GM12878 (cell line): ENCODE results near the gene COPS3. TPM values are rescaled to one million over a fixed set of nuclear protein-coding genes. Genes with fewer than 3 reads are reported as not detected.

Source experiments
- ATAC-seq: fragments of 200-7000 bp; cut with Tn5 transposase; 3 replicates; pipeline ENCODE4 v1.9.1; 2020; ENCODE audit warnings: mild to moderate bottlenecking, moderate library complexity
- BruUV-seq: library from RNA; stranded (reverse); fragments of 400-500 nt; replicated peaks from 2 replicates; lab custom pipeline; 2021; lab: Mats Ljungman, UMichigan
- CTCF ChIA-PET: fragments of 300-600 bp; sonication (Branson Sonifier 250); formaldehyde crosslinking; extraction: SDS; loops from one replicate; lab custom pipeline; 2021; ENCODE audit warnings: inconsistent platforms; lab: Yijun Ruan, JAX
- POLR2A ChIA-PET: fragments of 350-600 bp; formaldehyde crosslinking; extraction: SDS; loops from one replicate; lab custom pipeline; 2021; ENCODE audit warnings: inconsistent platforms; lab: Charles Lee
- RAD21 ChIA-PET: fragments of 300-600 bp; sonication (Branson Sonifier 250); formaldehyde crosslinking; loops from one replicate; lab custom pipeline; 2023; ENCODE audit warnings: antibody characterized with exemption; ENCODE audit not compliant: unreplicated experiment; lab: Charles Lee
- SMC1A ChIA-PET: fragments of 300-600 bp; sonication (Branson Sonifier 250); formaldehyde crosslinking; loops from one replicate; lab custom pipeline; 2023; ENCODE audit not compliant: unreplicated experiment, uncharacterized antibody; lab: Charles Lee
- DNase-seq: peaks from one replicate; pipeline ENCODE4 v3.0.0-alpha.2; 2011; ENCODE audit warnings: low read depth, low spot score
- FAIRE-seq: peaks from 3 replicates; lab custom pipeline; 2011; peaks lifted over from hg19 to GRCh38; lab: Jason Lieb, UNC
- H2AFZ ChIP-seq: 2 replicates; pipeline ENCODE4 v1.6.0; 2011; ENCODE audit warnings: low read depth, low read length, control low read depth; ENCODE audit not compliant: control insufficient read depth
- H3K27ac ChIP-seq: 2 replicates; pipeline ENCODE4 v1.5.1; 2011; ENCODE audit warnings: control low read depth; ENCODE audit not compliant: control insufficient read depth, insufficient read depth
- H3K27me3 ChIP-seq, 2 experiments: replicated peaks in 1 of 2; 2 replicates each; pipeline versions ENCODE4 v1.6.0 to v1.6.1; 2011; ENCODE audit warnings: low read length in 1 of 2; ENCODE audit not compliant: control insufficient read depth in 2 of 2, insufficient read depth in 2 of 2
- H3K36me3 ChIP-seq, 2 experiments: 2 replicates each; pipeline ENCODE4 v1.5.1; 2011; ENCODE audit warnings: low read length in 1 of 2; ENCODE audit not compliant: control insufficient read depth in 2 of 2, insufficient read depth in 2 of 2
- H3K4me1 ChIP-seq: 2 replicates; pipeline ENCODE4 v1.6.1; 2011; ENCODE audit warnings: mild to moderate bottlenecking, low read length, moderate library complexity, mixed read lengths; ENCODE audit not compliant: control insufficient read depth, insufficient read depth
- H3K4me2 ChIP-seq: 2 replicates; pipeline ENCODE4 v1.6.0; 2011; ENCODE audit warnings: control low read depth; ENCODE audit not compliant: control insufficient read depth, insufficient read depth
- H3K4me3 ChIP-seq: fragments of 200-600 bp; sonication (generic); 2 replicates; pipeline ENCODE4 v1.5.1; 2016
- H3K79me2 ChIP-seq: 2 replicates; pipeline ENCODE4 v1.6.0; 2011; ENCODE audit warnings: low read length; ENCODE audit not compliant: control insufficient read depth, insufficient read depth
- H3K9ac ChIP-seq: 2 replicates; pipeline ENCODE4 v1.8.0; 2011; ENCODE audit warnings: low read length, control low read depth, mixed read lengths; ENCODE audit not compliant: control insufficient read depth, insufficient read depth
- H3K9me3 ChIP-seq: replicated peaks from 3 replicates; pipeline ENCODE4 v1.5.1; 2011; ENCODE audit warnings: mild to moderate bottlenecking, low read length; ENCODE audit not compliant: control insufficient read depth, insufficient read depth
- H4K20me1 ChIP-seq: 2 replicates; pipeline ENCODE4 v1.6.0; 2011; ENCODE audit not compliant: control insufficient read depth, insufficient read depth
- ASH2L ChIP-seq: fragments of 300-600, 200-600 bp; sonication (generic); IDR thresholded peaks from 2 replicates; pipeline ENCODE4 v1.6.1; 2017; ENCODE audit warnings: low read depth, mild to moderate bottlenecking, borderline replicate concordance
- BHLHE40 ChIP-seq, 2 experiments: fragments of 450-650 bp in 1 of 2; IDR thresholded peaks; 2 replicates each; pipeline ENCODE4 v1.6.1; 2011 to 2017; ENCODE audit warnings: low read depth in 2 of 2, borderline replicate concordance in 1 of 2, improper control_type of control experiment in 1 of 2, low read length in 1 of 2, mild to moderate bottlenecking in 1 of 2
- CBFB ChIP-seq: IDR thresholded peaks from 2 replicates; pipeline ENCODE4 v1.6.1; 2016; ENCODE audit warnings: antibody characterized with exemption, low read depth
- NFYB ChIP-seq: IDR thresholded peaks from 2 replicates; pipeline ENCODE4 v1.6.1; 2011; ENCODE audit warnings: low read depth, mild to moderate bottlenecking, low read length, improper control_type of control experiment, moderate library complexity; ENCODE audit not compliant: insufficient read depth
- RUNX3 ChIP-seq: IDR thresholded peaks from 2 replicates; pipeline ENCODE4 v1.6.1; 2012; ENCODE audit warnings: low read length, inconsistent platforms
- WGBS: methylation state at CpG from one replicate; pipeline ENCODE4 v1.1.6; 2016; ENCODE audit warnings: low lambda C conversion rate; ENCODE audit not compliant: insufficient replicate concordance, insufficient coverage; ENCODE audit errors: missing lambda C conversion rate; 5-methylcytosine and 5-hydroxymethylcytosine counted together
- in situ Hi-C: fragments of 300-500 bp; cut with MboI; formaldehyde crosslinking; loops from 9 replicates; pipeline ENCODE4 v1.14.3; 2018; ENCODE audit warnings: mixed read lengths
- intact Hi-C: fragments of 100-400 bp; cut with micrococcal nuclease; formaldehyde crosslinking; loops from one replicate; pipeline ENCODE4 v1.14.2; 2022; ENCODE audit not compliant: unreplicated experiment
- polyA plus RNA-seq, 11 experiments: library from polyadenylated mRNA; depleted of rRNA in 4 of 11; unstranded in 6 of 11; stranded (reverse) in 5 of 11; fragments of >200 nt; fragmentation: Nextera tagmentation in 4 of 11; fragmentation: Illumina TruSeq in 1 of 11; extraction: Ambion mirVana in 4 of 11; extraction: Trizol in 1 of 11; gene quantifications; 1 replicate in 1 of 11; 2 replicates in 10 of 11; pipeline versions ENCODE4 v1.2.1 to v1.2.3, GENCODE V29; 2011 to 2016; ENCODE audit warnings: inconsistent platforms in 2 of 11, missing spikeins in 2 of 11, low read depth in 1 of 11
- total RNA-seq, 4 experiments: library from RNA; depleted of rRNA in 3 of 4; stranded (reverse); fragments of >200 nt in 3 of 4; fragmentation: Illumina TruSeq in 1 of 4; extraction: Trizol in 1 of 4; gene quantifications; 2 replicates each; pipeline versions ENCODE4 v1.2.1 to v1.2.3, GENCODE V29; 2013 to 2021
- TF ChIP-seq, protein P1 (sequence below): IDR thresholded peaks from 2 replicates; pipeline ENCODE4 v1.6.1; 2012; ENCODE audit warnings: mild to moderate bottlenecking, low read depth, low read length
- TF ChIP-seq, protein P2 (sequence below): fragments of 450-650 bp; formaldehyde crosslinking; IDR thresholded peaks from 2 replicates; pipeline ENCODE4 v1.4.0; 2020; ENCODE audit warnings: mild to moderate bottlenecking, moderate library complexity
- TF ChIP-seq, protein P3 (sequence below): IDR thresholded peaks from 2 replicates; pipeline ENCODE4 v1.6.1; 2012; ENCODE audit warnings: low read length, inconsistent platforms
- TF ChIP-seq, protein P4 (sequence below): fragments of 450-650 bp; IDR thresholded peaks from 2 replicates; pipeline ENCODE4 v1.6.1; 2016; ENCODE audit warnings: mild to moderate bottlenecking, moderate library complexity, borderline replicate concordance

Gene COPS3
- total and polyA plus RNA-seq, 10 of the 15 experiments (the other 5 are each of a cell fraction or from before 2014, with no cell fraction given): 99.7 to 187 (median 133) TPM

DNA sequence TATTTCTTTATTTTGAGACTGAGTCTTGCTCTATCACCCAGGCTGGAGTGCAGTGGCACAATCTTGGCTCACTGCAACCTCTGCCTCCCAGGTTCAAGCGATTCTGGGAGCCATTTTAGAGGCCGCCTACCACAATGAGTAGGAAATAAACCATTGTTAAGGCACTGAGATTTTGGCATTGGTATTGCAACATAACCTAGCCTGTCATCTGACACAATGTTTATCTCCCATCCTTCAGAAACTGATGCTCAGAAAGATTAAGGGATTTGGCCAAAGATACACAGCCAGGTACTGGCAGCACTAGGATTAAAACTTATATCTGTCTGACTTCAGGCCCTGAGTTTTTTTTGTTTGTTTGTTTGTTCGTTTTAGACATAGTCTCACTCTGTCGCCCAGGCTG, 8.0 kb upstream of the COPS3 start:
- no TSS peak for BruUV-seq
- no peak for FAIRE-seq
- Histone ChIP-seq H3K79me2 (no peaks in the 10 kb centered on the region), H3K4me3 (no peak overlapping the region), H3K4me2 (no peak overlapping the region), H3K36me3 (no peaks in the 10 kb centered on the region), H3K9me3 (no peaks in the 10 kb centered on the region), H3K27ac (no peak overlapping the region), H3K27me3 (no peaks in the 10 kb centered on the region), H2AFZ (no peak overlapping the region), H3K4me1 (no peaks in the 10 kb centered on the region), H4K20me1 (no peaks in the 10 kb centered on the region), H3K9ac (no peak overlapping the region)
- intact Hi-C loops (no loop called here), in situ Hi-C loops (no loop called here)
- ChIA-PET POLR2A (no interaction called here), CTCF (no interaction called here), SMC1A (no interaction called here), RAD21 (no interaction called here)
- DNase-seq: no peak
- ATAC-seq: no peak
- 48% methylated on average over 4 of the region's 4 CpGs for WGBS
- TF ChIP-seq, protein P1, sequence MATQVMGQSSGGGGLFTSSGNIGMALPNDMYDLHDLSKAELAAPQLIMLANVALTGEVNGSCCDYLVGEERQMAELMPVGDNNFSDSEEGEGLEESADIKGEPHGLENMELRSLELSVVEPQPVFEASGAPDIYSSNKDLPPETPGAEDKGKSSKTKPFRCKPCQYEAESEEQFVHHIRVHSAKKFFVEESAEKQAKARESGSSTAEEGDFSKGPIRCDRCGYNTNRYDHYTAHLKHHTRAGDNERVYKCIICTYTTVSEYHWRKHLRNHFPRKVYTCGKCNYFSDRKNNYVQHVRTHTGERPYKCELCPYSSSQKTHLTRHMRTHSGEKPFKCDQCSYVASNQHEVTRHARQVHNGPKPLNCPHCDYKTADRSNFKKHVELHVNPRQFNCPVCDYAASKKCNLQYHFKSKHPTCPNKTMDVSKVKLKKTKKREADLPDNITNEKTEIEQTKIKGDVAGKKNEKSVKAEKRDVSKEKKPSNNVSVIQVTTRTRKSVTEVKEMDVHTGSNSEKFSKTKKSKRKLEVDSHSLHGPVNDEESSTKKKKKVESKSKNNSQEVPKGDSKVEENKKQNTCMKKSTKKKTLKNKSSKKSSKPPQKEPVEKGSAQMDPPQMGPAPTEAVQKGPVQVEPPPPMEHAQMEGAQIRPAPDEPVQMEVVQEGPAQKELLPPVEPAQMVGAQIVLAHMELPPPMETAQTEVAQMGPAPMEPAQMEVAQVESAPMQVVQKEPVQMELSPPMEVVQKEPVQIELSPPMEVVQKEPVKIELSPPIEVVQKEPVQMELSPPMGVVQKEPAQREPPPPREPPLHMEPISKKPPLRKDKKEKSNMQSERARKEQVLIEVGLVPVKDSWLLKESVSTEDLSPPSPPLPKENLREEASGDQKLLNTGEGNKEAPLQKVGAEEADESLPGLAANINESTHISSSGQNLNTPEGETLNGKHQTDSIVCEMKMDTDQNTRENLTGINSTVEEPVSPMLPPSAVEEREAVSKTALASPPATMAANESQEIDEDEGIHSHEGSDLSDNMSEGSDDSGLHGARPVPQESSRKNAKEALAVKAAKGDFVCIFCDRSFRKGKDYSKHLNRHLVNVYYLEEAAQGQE: no peak
- no peak for TF ChIP-seq ASH2L
- no peak for TF ChIP-seq BHLHE40 (IDR thresholded peaks at IDR 0.05; ENCODE audit: borderline replicate concordance in 1 of 2, low read depth in 2 of 2, low read length in 1 of 2)
- TF ChIP-seq, protein P2, sequence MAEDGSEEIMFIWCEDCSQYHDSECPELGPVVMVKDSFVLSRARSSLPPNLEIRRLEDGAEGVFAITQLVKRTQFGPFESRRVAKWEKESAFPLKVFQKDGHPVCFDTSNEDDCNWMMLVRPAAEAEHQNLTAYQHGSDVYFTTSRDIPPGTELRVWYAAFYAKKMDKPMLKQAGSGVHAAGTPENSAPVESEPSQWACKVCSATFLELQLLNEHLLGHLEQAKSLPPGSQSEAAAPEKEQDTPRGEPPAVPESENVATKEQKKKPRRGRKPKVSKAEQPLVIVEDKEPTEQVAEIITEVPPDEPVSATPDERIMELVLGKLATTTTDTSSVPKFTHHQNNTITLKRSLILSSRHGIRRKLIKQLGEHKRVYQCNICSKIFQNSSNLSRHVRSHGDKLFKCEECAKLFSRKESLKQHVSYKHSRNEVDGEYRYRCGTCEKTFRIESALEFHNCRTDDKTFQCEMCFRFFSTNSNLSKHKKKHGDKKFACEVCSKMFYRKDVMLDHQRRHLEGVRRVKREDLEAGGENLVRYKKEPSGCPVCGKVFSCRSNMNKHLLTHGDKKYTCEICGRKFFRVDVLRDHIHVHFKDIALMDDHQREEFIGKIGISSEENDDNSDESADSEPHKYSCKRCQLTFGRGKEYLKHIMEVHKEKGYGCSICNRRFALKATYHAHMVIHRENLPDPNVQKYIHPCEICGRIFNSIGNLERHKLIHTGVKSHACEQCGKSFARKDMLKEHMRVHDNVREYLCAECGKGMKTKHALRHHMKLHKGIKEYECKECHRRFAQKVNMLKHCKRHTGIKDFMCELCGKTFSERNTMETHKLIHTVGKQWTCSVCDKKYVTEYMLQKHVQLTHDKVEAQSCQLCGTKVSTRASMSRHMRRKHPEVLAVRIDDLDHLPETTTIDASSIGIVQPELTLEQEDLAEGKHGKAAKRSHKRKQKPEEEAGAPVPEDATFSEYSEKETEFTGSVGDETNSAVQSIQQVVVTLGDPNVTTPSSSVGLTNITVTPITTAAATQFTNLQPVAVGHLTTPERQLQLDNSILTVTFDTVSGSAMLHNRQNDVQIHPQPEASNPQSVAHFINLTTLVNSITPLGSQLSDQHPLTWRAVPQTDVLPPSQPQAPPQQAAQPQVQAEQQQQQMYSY (CRISPR knock-in tag): no peak
- TF ChIP-seq, protein P3, sequence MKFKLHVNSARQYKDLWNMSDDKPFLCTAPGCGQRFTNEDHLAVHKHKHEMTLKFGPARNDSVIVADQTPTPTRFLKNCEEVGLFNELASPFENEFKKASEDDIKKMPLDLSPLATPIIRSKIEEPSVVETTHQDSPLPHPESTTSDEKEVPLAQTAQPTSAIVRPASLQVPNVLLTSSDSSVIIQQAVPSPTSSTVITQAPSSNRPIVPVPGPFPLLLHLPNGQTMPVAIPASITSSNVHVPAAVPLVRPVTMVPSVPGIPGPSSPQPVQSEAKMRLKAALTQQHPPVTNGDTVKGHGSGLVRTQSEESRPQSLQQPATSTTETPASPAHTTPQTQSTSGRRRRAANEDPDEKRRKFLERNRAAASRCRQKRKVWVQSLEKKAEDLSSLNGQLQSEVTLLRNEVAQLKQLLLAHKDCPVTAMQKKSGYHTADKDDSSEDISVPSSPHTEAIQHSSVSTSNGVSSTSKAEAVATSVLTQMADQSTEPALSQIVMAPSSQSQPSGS: no peak
- TF ChIP-seq, protein P4, sequence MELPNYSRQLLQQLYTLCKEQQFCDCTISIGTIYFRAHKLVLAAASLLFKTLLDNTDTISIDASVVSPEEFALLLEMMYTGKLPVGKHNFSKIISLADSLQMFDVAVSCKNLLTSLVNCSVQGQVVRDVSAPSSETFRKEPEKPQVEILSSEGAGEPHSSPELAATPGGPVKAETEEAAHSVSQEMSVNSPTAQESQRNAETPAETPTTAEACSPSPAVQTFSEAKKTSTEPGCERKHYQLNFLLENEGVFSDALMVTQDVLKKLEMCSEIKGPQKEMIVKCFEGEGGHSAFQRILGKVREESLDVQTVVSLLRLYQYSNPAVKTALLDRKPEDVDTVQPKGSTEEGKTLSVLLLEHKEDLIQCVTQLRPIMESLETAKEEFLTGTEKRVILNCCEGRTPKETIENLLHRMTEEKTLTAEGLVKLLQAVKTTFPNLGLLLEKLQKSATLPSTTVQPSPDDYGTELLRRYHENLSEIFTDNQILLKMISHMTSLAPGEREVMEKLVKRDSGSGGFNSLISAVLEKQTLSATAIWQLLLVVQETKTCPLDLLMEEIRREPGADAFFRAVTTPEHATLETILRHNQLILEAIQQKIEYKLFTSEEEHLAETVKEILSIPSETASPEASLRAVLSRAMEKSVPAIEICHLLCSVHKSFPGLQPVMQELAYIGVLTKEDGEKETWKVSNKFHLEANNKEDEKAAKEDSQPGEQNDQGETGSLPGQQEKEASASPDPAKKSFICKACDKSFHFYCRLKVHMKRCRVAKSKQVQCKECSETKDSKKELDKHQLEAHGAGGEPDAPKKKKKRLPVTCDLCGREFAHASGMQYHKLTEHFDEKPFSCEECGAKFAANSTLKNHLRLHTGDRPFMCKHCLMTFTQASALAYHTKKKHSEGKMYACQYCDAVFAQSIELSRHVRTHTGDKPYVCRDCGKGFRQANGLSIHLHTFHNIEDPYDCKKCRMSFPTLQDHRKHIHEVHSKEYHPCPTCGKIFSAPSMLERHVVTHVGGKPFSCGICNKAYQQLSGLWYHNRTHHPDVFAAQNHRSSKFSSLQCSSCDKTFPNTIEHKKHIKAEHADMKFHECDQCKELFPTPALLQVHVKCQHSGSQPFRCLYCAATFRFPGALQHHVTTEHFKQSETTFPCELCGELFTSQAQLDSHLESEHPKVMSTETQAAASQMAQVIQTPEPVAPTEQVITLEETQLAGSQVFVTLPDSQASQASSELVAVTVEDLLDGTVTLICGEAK: no peak
- TF ChIP-seq NFYB: no peak
- TF ChIP-seq RUNX3: no peak
- no peak for TF ChIP-seq CBFB
